Dermis blood vessel endothelial cell (primary cell): ENCODE measurements around the gene POLA1. TPM values are rescaled to one million over a fixed set of nuclear protein-coding genes. Genes with fewer than 3 reads are reported as not detected.
"Not testable (repeated sequence)": the region's sequence is repeated elsewhere in the genome, so short reads cannot be mapped to it uniquely, and the experiment has no call there.

Source experiments
- DNase-seq: peaks from one replicate; pipeline ENCODE4 v3.0.0; 2010
- total RNA-seq: library from RNA; depleted of rRNA; stranded (reverse); fragments of >200 nt; gene quantifications from 2 replicates; pipeline ENCODE4 v1.2.3, GENCODE V29; 2014

The POLA1 gene
- 12.6 and 22.6 TPM in 2 replicates for total RNA-seq

GRCh38 chrX:24693453-24694202 lies at the start of gene POLA1:
Gene POLA1 (plus strand): TSS chrX:24693918. CDS start chrX:24693962, 44 bp downstream.
- DNase-seq, result peak; percentile 95

- no peak for DNase-seq
These were observed 47.7 kb upstream of the POLA1 start for GRCh38 chrX:24646006-24646405.

- no peak for DNase-seq
These were observed 47.0 kb upstream of the POLA1 start for GRCh38 chrX:24646745-24647182.

GRCh38 chrX:24647257-24648058 lies 46.3 kb upstream of the POLA1 start, which contains the start of gene PCYT1B:
Gene PCYT1B (minus strand): TSS chrX:24647347. CDS start chrX:24647105, 242 bp downstream.
- peak; percentile 55 for DNase-seq

GRCh38 chrX:24648495-24648894 lies 45.2 kb upstream of the POLA1 start:
- no peak for DNase-seq

GRCh38 chrX:24651783-24652182 lies 41.9 kb upstream of the POLA1 start:
- no peak for DNase-seq

- not testable (repeated sequence) for DNase-seq
These were observed 38.0 kb upstream of the POLA1 start for GRCh38 chrX:24655679-24656078.

GRCh38 chrX:24657671-24658386 lies 35.9 kb upstream of the POLA1 start:
- no peak for DNase-seq

- no peak for DNase-seq
These were observed 35.3 kb upstream of the POLA1 start for GRCh38 chrX:24658421-24658820.

GRCh38 chrX:24659106-24659505 lies 34.6 kb upstream of the POLA1 start:
- no peak for DNase-seq

- no peak for DNase-seq
These were observed 34.1 kb upstream of the POLA1 start for GRCh38 chrX:24659646-24660045.

GRCh38 chrX:24661292-24661691 lies 32.4 kb upstream of the POLA1 start:
- no peak for DNase-seq

- no peak for DNase-seq
These were observed 31.4 kb upstream of the POLA1 start for GRCh38 chrX:24662352-24662751.

- no peak for DNase-seq
These were observed 25.6 kb upstream of the POLA1 start for GRCh38 chrX:24668111-24668510.

- no peak for DNase-seq
These were observed 21.0 kb upstream of the POLA1 start for GRCh38 chrX:24672701-24673190.

- DNase-seq, result no peak
These were observed 20.3 kb upstream of the POLA1 start for GRCh38 chrX:24673424-24673823.

- peak; percentile 23 for DNase-seq
These were observed 17.2 kb upstream of the POLA1 start for GRCh38 chrX:24676403-24677024.

- no peak for DNase-seq
These were observed 10.8 kb upstream of the POLA1 start for GRCh38 chrX:24682739-24683432.

- no peak for DNase-seq
These were observed 9.7 kb upstream of the POLA1 start for GRCh38 chrX:24684048-24684447.

GRCh38 chrX:24692305-24692704 lies 1.4 kb upstream of the POLA1 start:
- no peak for DNase-seq

- DNase-seq, result peak; percentile 22
These were observed 1.1 kb downstream of the POLA1 start for GRCh38 chrX:24694825-24695224.

GRCh38 chrX:24696294-24696693 lies 2.6 kb downstream of the POLA1 start:
- DNase-seq, result no peak
